Measurements from ENCODE around the gene PSTPIP2. TPM values are rescaled to one million over a fixed set of nuclear protein-coding genes. Genes with fewer than 3 reads are reported as not detected.

The PSTPIP2 gene
- total RNA-seq, 1 experiment from 2014 or later: 3.3 TPM

DNA sequence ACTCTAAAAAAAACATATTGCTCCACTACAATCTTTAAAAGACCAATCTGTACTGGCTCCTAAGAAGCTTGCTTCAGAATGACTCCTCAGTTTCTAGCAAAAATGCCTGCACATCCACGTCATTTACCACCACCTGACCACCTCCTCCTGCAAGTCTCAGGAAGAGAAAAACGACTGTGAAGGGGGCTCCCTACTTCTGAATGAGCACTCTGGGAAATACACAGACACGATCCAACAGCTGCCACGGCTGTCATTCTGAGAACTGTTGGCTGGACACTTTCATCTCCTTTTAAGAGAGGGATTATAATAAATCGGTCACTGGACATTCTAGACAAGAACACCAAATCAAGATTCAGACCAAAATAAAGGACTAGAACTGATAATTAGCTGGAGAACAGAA, 126.4 kb downstream of the PSTPIP2 start:
- H4K5ac ChIP-seq (ENCODE audit: insufficient read length, low read depth, low read length): no peak overlapping the region

More for the DNA sequence above, 126.4 kb downstream of the PSTPIP2 start:
- Histone ChIP-seq H3T11ph (ENCODE audit: low read length) (no peak overlapping the region), H3K27me3 (ENCODE audit: insufficient read depth, low read length) (no peaks in the 10 kb centered on the region), H3K9ac (ENCODE audit: extremely low read depth, insufficient read length, low read length) (no peak overlapping the region), H3K4me2 (ENCODE audit: insufficient read depth, insufficient read length, low read length) (no peak overlapping the region), H3K4me1 (ENCODE audit: insufficient read depth, low read length) (no peaks in the 10 kb centered on the region), H2BK15ac (ENCODE audit: low read depth, low read length) (no peak overlapping the region), H2BK20ac (ENCODE audit: low read depth, low read length, poor library complexity, severe bottlenecking) (no peak overlapping the region), H2BK5ac (ENCODE audit: insufficient read length, low read length) (no peak overlapping the region), H4K91ac (ENCODE audit: insufficient read length, low read depth, low read length) (no peak overlapping the region), H2BK120ac (ENCODE audit: low read depth, low read length, poor library complexity, severe bottlenecking) (no peak overlapping the region), H3K23ac (ENCODE audit: insufficient read length, low read depth, low read length) (no peak overlapping the region), H4K8ac (replicated peaks; ENCODE audit: insufficient read length, low read depth, low read length) (no peak overlapping the region), H3K56ac (ENCODE audit: insufficient read length, low read depth, low read length) (no peak overlapping the region), H3K23me2 (ENCODE audit: insufficient read length, low read depth, low read length, poor library complexity, severe bottlenecking) (no peaks in the 10 kb centered on the region), H3K79me1 (ENCODE audit: insufficient read depth, low read depth, low read length, poor library complexity, severe bottlenecking) (no peaks in the 10 kb centered on the region), H4K20me1 (ENCODE audit: control insufficient read depth, insufficient read depth, insufficient read length) (no peaks in the 10 kb centered on the region), H3K4ac (ENCODE audit: low read depth, low read length) (no peak overlapping the region), H2BK12ac (ENCODE audit: insufficient read length, low read depth, low read length) (no peak overlapping the region), H3K79me2 (ENCODE audit: insufficient read depth, low read length) (no peaks in the 10 kb centered on the region), H3K9me3 (ENCODE audit: control insufficient read depth, low read depth, low read length) (no peaks in the 10 kb centered on the region), H3K18ac (ENCODE audit: insufficient read length, low read depth, low read length) (no peak overlapping the region), H3K27ac (ENCODE audit: insufficient read length, low read depth, low read length) (no peak overlapping the region), H3K14ac (ENCODE audit: insufficient read depth, low read length) (no peak overlapping the region), H2AFZ (ENCODE audit: low read length) (no peak overlapping the region), H2AK5ac (ENCODE audit: insufficient read length, low read length) (no peak overlapping the region)
- Mint-ChIP-seq H3K27me3 (ENCODE audit: low read depth) (no peaks in the 10 kb centered on the region), H3K9me3 (no peaks in the 10 kb centered on the region), H3K4me1 (no peaks in the 10 kb centered on the region), H3K4me3 (no peak overlapping the region), H3K27ac (no peak overlapping the region), H3K36me3 (ENCODE audit: insufficient read depth in 1 of 3, low read depth in 3 of 3) (peaks cover 10 to 71% (median 68%) of the 10 kb centered on the region in 3 experiments; a peak in 5 of 7 replicates)
- DNase-seq: no peak
- TF ChIP-seq, protein P1, sequence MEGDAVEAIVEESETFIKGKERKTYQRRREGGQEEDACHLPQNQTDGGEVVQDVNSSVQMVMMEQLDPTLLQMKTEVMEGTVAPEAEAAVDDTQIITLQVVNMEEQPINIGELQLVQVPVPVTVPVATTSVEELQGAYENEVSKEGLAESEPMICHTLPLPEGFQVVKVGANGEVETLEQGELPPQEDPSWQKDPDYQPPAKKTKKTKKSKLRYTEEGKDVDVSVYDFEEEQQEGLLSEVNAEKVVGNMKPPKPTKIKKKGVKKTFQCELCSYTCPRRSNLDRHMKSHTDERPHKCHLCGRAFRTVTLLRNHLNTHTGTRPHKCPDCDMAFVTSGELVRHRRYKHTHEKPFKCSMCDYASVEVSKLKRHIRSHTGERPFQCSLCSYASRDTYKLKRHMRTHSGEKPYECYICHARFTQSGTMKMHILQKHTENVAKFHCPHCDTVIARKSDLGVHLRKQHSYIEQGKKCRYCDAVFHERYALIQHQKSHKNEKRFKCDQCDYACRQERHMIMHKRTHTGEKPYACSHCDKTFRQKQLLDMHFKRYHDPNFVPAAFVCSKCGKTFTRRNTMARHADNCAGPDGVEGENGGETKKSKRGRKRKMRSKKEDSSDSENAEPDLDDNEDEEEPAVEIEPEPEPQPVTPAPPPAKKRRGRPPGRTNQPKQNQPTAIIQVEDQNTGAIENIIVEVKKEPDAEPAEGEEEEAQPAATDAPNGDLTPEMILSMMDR (conservative IDR thresholded peaks at IDR 0.05): no peak
- no CpG with 5 or more reads among the region's 5 CpGs for WGBS (ENCODE audit: extremely low coverage, insufficient read length, low lambda C conversion rate)
